IMR-90 (cell line): Measurements from ENCODE around the gene UTP11. TPM values are rescaled to one million over a fixed set of nuclear protein-coding genes. Genes with fewer than 3 reads are reported as not detected.
A peak's percentile ranks its signal among the peaks of the same experiment; 100 is the strongest.

ENCODE experiments used
- ATAC-seq: fragments of 200-7000 bp; cut with Tn5 transposase; 2 replicates; pipeline ENCODE4 v1.9.1; 2020; ENCODE audit warnings: low read depth, mild to moderate bottlenecking, moderate library complexity
- BruUV-seq: library from RNA; stranded (reverse); fragments of 400-500 nt; replicated peaks from 2 replicates; lab custom pipeline; 2021; lab: Mats Ljungman, UMichigan
- CTCF ChIA-PET: fragments of 300-600 bp; formaldehyde crosslinking; extraction: SDS; loops from one replicate; lab custom pipeline; 2021; ENCODE audit warnings: antibody characterized with exemption; lab: Yijun Ruan, JAX
- POLR2A ChIA-PET: fragments of 300-600 bp; sonication (Branson Sonifier 250); formaldehyde crosslinking; loops from one replicate; lab custom pipeline; 2022; ENCODE audit warnings: antibody characterized with exemption; ENCODE audit not compliant: unreplicated experiment; lab: Charles Lee
- DNase-seq: peaks from one replicate; pipeline ENCODE4 v3.0.0; 2013
- H2AFZ ChIP-seq: replicated peaks from 2 replicates; pipeline ENCODE3; 2013; ENCODE audit warnings: low read length, mild to moderate bottlenecking; ENCODE audit not compliant: poor library complexity
- H2AK5ac ChIP-seq: 2 replicates; pipeline ENCODE4 v1.6.1; 2013; ENCODE audit warnings: low read depth, low read length, inconsistent platforms
- H2AK9ac ChIP-seq: replicated peaks from 2 replicates; pipeline ENCODE3; 2013; ENCODE audit warnings: mild to moderate bottlenecking, low read depth, low read length, moderate library complexity; ENCODE audit not compliant: poor library complexity
- H2BK120ac ChIP-seq: 2 replicates; pipeline ENCODE4 v1.6.1; 2013; ENCODE audit warnings: low read depth, low read length, inconsistent platforms
- H2BK15ac ChIP-seq: 3 replicates; pipeline ENCODE4 v1.6.1; 2013; ENCODE audit warnings: low read depth, low read length, inconsistent platforms
- H2BK20ac ChIP-seq: 2 replicates; pipeline ENCODE4 v1.6.1; 2013; ENCODE audit warnings: low read depth, mild to moderate bottlenecking, inconsistent platforms, low read length, moderate library complexity
- H2BK5ac ChIP-seq: 2 replicates; pipeline ENCODE4 v1.6.1; 2013; ENCODE audit warnings: mild to moderate bottlenecking, low read depth, low read length, inconsistent platforms; ENCODE audit not compliant: poor library complexity, severe bottlenecking
- H3K14ac ChIP-seq: replicated peaks from 2 replicates; pipeline ENCODE4 v1.6.1; 2013; ENCODE audit warnings: low read depth, low read length, inconsistent platforms
- H3K18ac ChIP-seq: 2 replicates; pipeline ENCODE4 v1.6.1; 2013; ENCODE audit warnings: low read depth, low read length, control low read depth
- H3K23ac ChIP-seq: 2 replicates; pipeline ENCODE4 v1.6.1; 2013; ENCODE audit warnings: low read depth, low read length, inconsistent platforms
- H3K27ac ChIP-seq: 2 replicates; pipeline ENCODE4 v1.5.1; 2013; ENCODE audit warnings: mild to moderate bottlenecking, control low read depth, low read length; ENCODE audit not compliant: insufficient read depth
- H3K27me3 ChIP-seq: 2 replicates; pipeline ENCODE4 v1.6.1; 2013; ENCODE audit warnings: low read length; ENCODE audit not compliant: control insufficient read depth, insufficient read depth
- H3K36me3 ChIP-seq: 2 replicates; pipeline ENCODE4 v1.6.1; 2013; ENCODE audit warnings: low read length, mixed read lengths; ENCODE audit not compliant: control insufficient read depth, insufficient read depth
- H3K4ac ChIP-seq: 2 replicates; pipeline ENCODE4 v1.6.1; 2013; ENCODE audit warnings: low read depth, low read length, inconsistent platforms
- H3K4me1 ChIP-seq: 2 replicates; pipeline ENCODE4 v1.6.1; 2013; ENCODE audit warnings: low read length, mixed read lengths; ENCODE audit not compliant: control insufficient read depth, insufficient read depth
- H3K4me2 ChIP-seq: 2 replicates; pipeline ENCODE4 v1.6.1; 2013; ENCODE audit warnings: low read depth, mild to moderate bottlenecking, control low read depth, low read length, moderate library complexity
- H3K4me3 ChIP-seq: 2 replicates; pipeline ENCODE4 v1.5.1; 2013; ENCODE audit warnings: low read depth, mild to moderate bottlenecking, control low read depth, low read length, moderate library complexity; ENCODE audit not compliant: insufficient read depth
- H3K56ac ChIP-seq: 2 replicates; pipeline ENCODE4 v1.6.1; 2013; ENCODE audit warnings: low read length, inconsistent platforms; ENCODE audit not compliant: insufficient read depth; ENCODE audit errors: extremely low read depth
- H3K79me1 ChIP-seq, 2 experiments: 2 replicates each; pipeline ENCODE4 v1.6.1; 2013; ENCODE audit warnings: low read length in 2 of 2, inconsistent platforms in 1 of 2, low read depth in 1 of 2
- H3K9ac ChIP-seq: 2 replicates; pipeline ENCODE4 v1.6.1; 2013; ENCODE audit warnings: low read depth, low read length, control low read depth
- H3K9me1 ChIP-seq: 2 replicates; pipeline ENCODE4 v1.6.1; 2013; ENCODE audit warnings: low read length, inconsistent platforms; ENCODE audit not compliant: insufficient read depth
- H3K9me3 ChIP-seq: 2 replicates; pipeline ENCODE4 v1.6.1; 2013; ENCODE audit warnings: low read length; ENCODE audit not compliant: control insufficient read depth, insufficient read depth
- H4K20me1 ChIP-seq: 2 replicates; pipeline ENCODE4 v1.6.1; 2013; ENCODE audit warnings: low read length, inconsistent platforms; ENCODE audit not compliant: insufficient read depth
- H4K5ac ChIP-seq: 2 replicates; pipeline ENCODE4 v1.6.1; 2013; ENCODE audit warnings: mild to moderate bottlenecking, low read depth, low read length, control low read depth
- H4K8ac ChIP-seq, 2 experiments: 2 replicates each; pipeline ENCODE4 v1.6.1; 2013; ENCODE audit warnings: low read depth in 2 of 2, low read length in 2 of 2, control low read depth in 1 of 2, inconsistent platforms in 1 of 2
- H4K91ac ChIP-seq: 2 replicates; pipeline ENCODE4 v1.6.1; 2013; ENCODE audit warnings: low read depth, low read length, inconsistent platforms; ENCODE audit not compliant: insufficient read depth
- BHLHE40 ChIP-seq: fragments of 150-350 bp; IDR thresholded peaks from 2 replicates; pipeline ENCODE4 v1.6.1; 2016; ENCODE audit warnings: mild to moderate bottlenecking, low read depth, low read length
- CEBPB ChIP-seq: IDR thresholded peaks from 2 replicates; pipeline ENCODE4 v1.6.1; 2012; ENCODE audit warnings: low read depth, low read length, improper control_type of control experiment
- CHD1 ChIP-seq: IDR thresholded peaks from 2 replicates; pipeline ENCODE4 v1.6.1; 2012; ENCODE audit warnings: low read depth, low read length, improper control_type of control experiment
- CTCF ChIP-seq: conservative IDR thresholded peaks from 2 replicates; pipeline ENCODE4 v1.5.1; 2012; ENCODE audit warnings: mild to moderate bottlenecking, low read depth, low read length, improper control_type of control experiment
- ELK1 ChIP-seq: fragments of 150-350 bp; IDR thresholded peaks from 2 replicates; pipeline ENCODE4 v1.6.1; 2016; ENCODE audit warnings: low read depth, mild to moderate bottlenecking, low read length, moderate library complexity, borderline replicate concordance
- MAFK ChIP-seq: IDR thresholded peaks from 2 replicates; pipeline ENCODE4 v1.6.1; 2012; ENCODE audit warnings: low read depth, low read length, improper control_type of control experiment
- MAZ ChIP-seq: IDR thresholded peaks from 2 replicates; pipeline ENCODE4 v1.6.1; 2012; ENCODE audit warnings: low read depth, mild to moderate bottlenecking, low read length, improper control_type of control experiment, moderate library complexity, borderline replicate concordance
- MXI1 ChIP-seq: IDR thresholded peaks from 2 replicates; pipeline ENCODE4 v1.6.1; 2012; ENCODE audit warnings: low read depth, mild to moderate bottlenecking, low read length, moderate library complexity, borderline replicate concordance
- NFE2L2 ChIP-seq: fragments of 150-350 bp; IDR thresholded peaks from 2 replicates; pipeline ENCODE4 v1.6.1; 2016; ENCODE audit warnings: low read depth, mild to moderate bottlenecking, low read length
- POLR2A ChIP-seq: IDR thresholded peaks from 2 replicates; pipeline ENCODE4 v1.6.1; 2012; ENCODE audit warnings: mild to moderate bottlenecking, low read depth, low read length
- RAD21 ChIP-seq: IDR thresholded peaks from 2 replicates; pipeline ENCODE4 v1.6.1; 2012; ENCODE audit warnings: low read length, improper control_type of control experiment
- RCOR1 ChIP-seq: IDR thresholded peaks from 2 replicates; pipeline ENCODE4 v1.6.1; 2012; ENCODE audit warnings: mild to moderate bottlenecking, low read length, improper control_type of control experiment; ENCODE audit not compliant: insufficient replicate concordance
- SMC3 ChIP-seq: fragments of 150-350 bp; IDR thresholded peaks from 2 replicates; pipeline ENCODE4 v1.6.1; 2016; ENCODE audit warnings: low read depth, mild to moderate bottlenecking, antibody characterized with exemption, low read length, moderate library complexity
- USF2 ChIP-seq: fragments of 150-350 bp; IDR thresholded peaks from 2 replicates; pipeline ENCODE4 v1.6.1; 2017; ENCODE audit warnings: mild to moderate bottlenecking, antibody characterized with exemption, low read length, low read depth
- WGBS, 2 experiments: methylation state at CpG; one replicate each; pipeline versions ENCODE4 v1.1.5 to v1.1.7; 2013; ENCODE audit warnings: missing lambda C conversion rate in 2 of 2; ENCODE audit not compliant: insufficient read length in 1 of 2; ENCODE audit errors: extremely low coverage in 2 of 2; 5-methylcytosine and 5-hydroxymethylcytosine counted together
- dilution Hi-C: fragments of 300-500 bp; cut with HindIII; formaldehyde crosslinking; loops from one replicate; pipeline ENCODE4 v1.14.3; 2018; ENCODE audit warnings: low sequenced_read_pairs; ENCODE audit not compliant: unreplicated experiment
- in situ Hi-C: fragments of 300-500 bp; cut with MboI; formaldehyde crosslinking; loops from 3 replicates; pipeline ENCODE4 v1.14.3; 2019; ENCODE audit warnings: low sequenced_read_pairs, inconsistent platforms, mixed read lengths
- intact Hi-C: fragments of 100-400 bp; cut with micrococcal nuclease; formaldehyde crosslinking; loops from 2 replicates; pipeline ENCODE4 v1.10.0; 2022
- polyA plus RNA-seq, 3 experiments: library from polyadenylated mRNA; depleted of rRNA; stranded (reverse); fragments of >200 nt; gene quantifications; 2 replicates each; pipeline ENCODE4 v1.2.3, GENCODE V29; 2012; ENCODE audit warnings: low replicate concordance in 1 of 3
- total RNA-seq: library from RNA; depleted of rRNA; stranded (reverse); fragments of >200 nt; gene quantifications from 2 replicates; pipeline ENCODE4 v1.2.3, GENCODE V29; 2012

Gene UTP11
- total and polyA plus RNA-seq, 2 of the 4 experiments (the other 2 are of a cell fraction) = 22.0 to 27.8 TPM

- Histone ChIP-seq H4K91ac (peak overlapping the region; percentile 55; the same call in 1 of the 2 replicates), H4K20me1 (no peaks in the 10 kb centered on the region), H4K8ac (peak overlapping the region; percentile 53 to 87; a peak in 3 of 4 replicates), H2BK20ac (peak overlapping the region; percentile 58; the same call in 1 of the 2 replicates), H3K27me3 (peaks cover 2% of the 10 kb centered on the region; the same call in 1 of the 2 replicates), H2BK120ac (peak overlapping the region; percentile 54; the same call in 1 of the 2 replicates), H2AK5ac (no peak overlapping the region; the same call in 1 of the 2 replicates), H2AK9ac (peak overlapping the region; percentile 48), H4K5ac (no peak overlapping the region), H3K18ac (no peak overlapping the region), H3K4ac (peak overlapping the region; percentile 85), H3K9ac (peak overlapping the region; percentile 21; the same call in 1 of the 2 replicates), H3K9me1 (no peaks in the 10 kb centered on the region), H3K14ac (peak overlapping the region; percentile 55; the same call in 1 of the 2 replicates), H3K27ac (no peak overlapping the region), H2BK15ac (no peak overlapping the region; the same call in 2 of the 3 replicates), H3K9me3 (no peaks in the 10 kb centered on the region), H3K4me3 (no peak overlapping the region), H2AFZ (peak overlapping the region; percentile 89), H3K4me1 (peaks cover 18% of the 10 kb centered on the region; the same call in 1 of the 2 replicates), H2BK5ac (no peak overlapping the region), H3K36me3 (peaks cover 15% of the 10 kb centered on the region), H3K4me2 (no peak overlapping the region; the same call in 1 of the 2 replicates), H3K23ac (peak overlapping the region; percentile 28), H3K79me1 (no peaks in the 10 kb centered on the region), H3K56ac (no peak overlapping the region)
- intact Hi-C loops (loop anchor here (5.0 kb wide), 1 partner anchor 473 kb away; no protein-coding TSS in a partner anchor), in situ Hi-C loops (loop anchor here (5.0 kb wide), 1 partner anchor 803 kb away; no protein-coding TSS in a partner anchor), dilution Hi-C loops (no loop called here)
- CTCF ChIA-PET = interaction anchor here (1.9 kb wide), 1 partner anchor 805 kb away, joined by 5 read pairs; no protein-coding TSS in a partner anchor
- 24% methylated on average over 14 of the region's 23 CpGs; no CpG with 5 or more reads in 1 of the 2 experiments for WGBS, 2 experiments
- ATAC-seq (peak; percentile 15; the same call in 1 of the 2 replicates), DNase-seq (no peak)
- BruUV-seq = no TSS peak
- POLR2A ChIA-PET = no interaction called here
- no peak for TF ChIP-seq CEBPB
- no peak for TF ChIP-seq BHLHE40
- TF ChIP-seq ELK1 = no peak
- no peak for TF ChIP-seq USF2
- TF ChIP-seq RAD21 = no peak
- no peak for TF ChIP-seq MXI1
- no peak for TF ChIP-seq CTCF
- no peak for TF ChIP-seq SMC3
- TF ChIP-seq CHD1 = no peak
- TF ChIP-seq MAFK = no peak
- TF ChIP-seq POLR2A = no peak
- TF ChIP-seq RCOR1 = no peak
- no peak for TF ChIP-seq NFE2L2
- no peak for TF ChIP-seq MAZ
These were observed 16.6 kb downstream of the UTP11 start for GRCh38 chr1:38029081-38029681.
